ENCODE results near the gene POC1A.
A peak's percentile ranks its signal among the peaks of the same experiment; 100 is the strongest.

Gene POC1A

GRCh38 chr3:52097851-52098507, 56.2 kb downstream of the POC1A start:
- DNase-seq = no peak

GRCh38 chr3:52095990-52096775, 58.0 kb downstream of the POC1A start:
- no peak for DNase-seq

GRCh38 chr3:52094571-52095485, 59.4 kb downstream of the POC1A start:
- DNase-seq = no peak

GRCh38 chr3:52093756-52094545, 60.3 kb downstream of the POC1A start:
- DNase-seq = no peak

- DNase-seq = no peak
These were observed 61.3 kb downstream of the POC1A start for GRCh38 chr3:52092891-52093290.

- no peak for DNase-seq
These were observed 62.0 kb downstream of the POC1A start for GRCh38 chr3:52092271-52092660.

GRCh38 chr3:52091586-52092270, 62.5 kb downstream of the POC1A start:
- DNase-seq = no peak

GRCh38 chr3:52090933-52091468, 63.2 kb downstream of the POC1A start:
- DNase-seq = no peak

GRCh38 chr3:52090131-52090932, 63.9 kb downstream of the POC1A start:
- no peak for DNase-seq

GRCh38 chr3:52089691-52090090, 64.5 kb downstream of the POC1A start:
- no peak for DNase-seq

GRCh38 chr3:52088445-52089367, 65.5 kb downstream of the POC1A start:
- DNase-seq = no peak

GRCh38 chr3:52087731-52088130, 66.5 kb downstream of the POC1A start:
- no peak for DNase-seq

- DNase-seq = no peak
These were observed 67.1 kb downstream of the POC1A start for GRCh38 chr3:52086976-52087663.

GRCh38 chr3:52086461-52086860, 67.8 kb downstream of the POC1A start:
- DNase-seq = no peak

- peak; percentile 57 to 58 for DNase-seq
These were observed 68.4 kb downstream of the POC1A start for GRCh38 chr3:52085681-52086282.

- DNase-seq = no peak
These were observed 69.1 kb downstream of the POC1A start for GRCh38 chr3:52084954-52085680.

GRCh38 chr3:52084216-52084945, 69.8 kb downstream of the POC1A start:
- no peak for DNase-seq
